ENCODE measurements around the gene KCNQ5. TPM values are rescaled to one million over a fixed set of nuclear protein-coding genes. Genes with fewer than 3 reads are reported as not detected.

The KCNQ5 gene
- total RNA-seq, 1 donor from 2014 or later, result 0.11 TPM

GRCh38 chr6:72622094-72622940, 453 bp downstream of the KCNQ5 start:
- no peaks in the 10 kb centered on the region for H3K9me3 ChIP-seq (replicated peaks)
- no peak for DNase-seq
- no peaks in the 10 kb centered on the region for H3K36me3 ChIP-seq
- intact Hi-C loops (cut with micrococcal nuclease), result no loop called here
- H3K27me3 ChIP-seq (ENCODE audit: low read depth), result peaks cover 98% of the 10 kb centered on the region
- H3K4me1 ChIP-seq, result peaks cover 38% of the 10 kb centered on the region
- peak overlapping the region; percentile 63 for H3K4me3 ChIP-seq
- TF ChIP-seq, protein P1, sequence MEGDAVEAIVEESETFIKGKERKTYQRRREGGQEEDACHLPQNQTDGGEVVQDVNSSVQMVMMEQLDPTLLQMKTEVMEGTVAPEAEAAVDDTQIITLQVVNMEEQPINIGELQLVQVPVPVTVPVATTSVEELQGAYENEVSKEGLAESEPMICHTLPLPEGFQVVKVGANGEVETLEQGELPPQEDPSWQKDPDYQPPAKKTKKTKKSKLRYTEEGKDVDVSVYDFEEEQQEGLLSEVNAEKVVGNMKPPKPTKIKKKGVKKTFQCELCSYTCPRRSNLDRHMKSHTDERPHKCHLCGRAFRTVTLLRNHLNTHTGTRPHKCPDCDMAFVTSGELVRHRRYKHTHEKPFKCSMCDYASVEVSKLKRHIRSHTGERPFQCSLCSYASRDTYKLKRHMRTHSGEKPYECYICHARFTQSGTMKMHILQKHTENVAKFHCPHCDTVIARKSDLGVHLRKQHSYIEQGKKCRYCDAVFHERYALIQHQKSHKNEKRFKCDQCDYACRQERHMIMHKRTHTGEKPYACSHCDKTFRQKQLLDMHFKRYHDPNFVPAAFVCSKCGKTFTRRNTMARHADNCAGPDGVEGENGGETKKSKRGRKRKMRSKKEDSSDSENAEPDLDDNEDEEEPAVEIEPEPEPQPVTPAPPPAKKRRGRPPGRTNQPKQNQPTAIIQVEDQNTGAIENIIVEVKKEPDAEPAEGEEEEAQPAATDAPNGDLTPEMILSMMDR (IDR thresholded peaks at IDR 0.05; ENCODE audit: borderline replicate concordance), result peak; percentile 17
- no peak overlapping the region for H3K27ac ChIP-seq (replicated peaks)

DNA sequence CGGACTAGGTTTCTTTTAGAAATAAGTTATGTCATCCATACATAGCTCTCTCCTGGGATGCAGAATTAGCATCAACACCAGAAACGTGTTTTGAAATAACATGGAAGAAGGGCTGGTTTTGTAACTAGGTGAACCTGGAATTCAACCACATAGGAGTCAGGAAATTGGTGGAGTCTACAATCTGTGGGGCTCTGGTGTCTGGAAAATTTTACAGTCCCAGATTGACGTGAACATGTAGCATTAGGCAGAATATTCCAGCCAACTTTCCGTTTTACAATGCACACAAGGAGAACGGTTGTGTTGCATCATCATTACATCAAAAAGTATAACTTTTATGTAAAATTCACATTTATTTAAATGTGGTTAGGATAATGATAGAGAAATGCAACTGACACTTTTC, 1.9 kb downstream of the KCNQ5 start:
- no peak for DNase-seq
- no peaks in the 10 kb centered on the region for H3K36me3 ChIP-seq
- TF ChIP-seq, protein P1 (IDR thresholded peaks at IDR 0.05; ENCODE audit: borderline replicate concordance), result no peak
- peaks cover 38% of the 10 kb centered on the region for H3K4me1 ChIP-seq
- H3K27me3 ChIP-seq (ENCODE audit: low read depth), result peaks cover 90% of the 10 kb centered on the region
- no peak overlapping the region for H3K27ac ChIP-seq (replicated peaks)
- no peaks in the 10 kb centered on the region for H3K9me3 ChIP-seq (replicated peaks)
- no peak overlapping the region for H3K4me3 ChIP-seq
- intact Hi-C loops (cut with micrococcal nuclease), result no loop called here

- DNase-seq, result no peak
- Histone ChIP-seq H3K9me3 (replicated peaks) (no peaks in the 10 kb centered on the region), H3K27ac (replicated peaks) (no peak overlapping the region), H3K36me3 (no peaks in the 10 kb centered on the region), H3K4me1 (peaks cover 35% of the 10 kb centered on the region), H3K4me3 (no peak overlapping the region), H3K27me3 (ENCODE audit: low read depth) (peaks cover 81% of the 10 kb centered on the region)
- TF ChIP-seq, protein P1 (IDR thresholded peaks at IDR 0.05; ENCODE audit: borderline replicate concordance), result peak; percentile 52
- intact Hi-C loops (cut with micrococcal nuclease), result no loop called here
Observed at GRCh38 chr6:72624557-72625160, 2.8 kb downstream of the KCNQ5 start.

DNA sequence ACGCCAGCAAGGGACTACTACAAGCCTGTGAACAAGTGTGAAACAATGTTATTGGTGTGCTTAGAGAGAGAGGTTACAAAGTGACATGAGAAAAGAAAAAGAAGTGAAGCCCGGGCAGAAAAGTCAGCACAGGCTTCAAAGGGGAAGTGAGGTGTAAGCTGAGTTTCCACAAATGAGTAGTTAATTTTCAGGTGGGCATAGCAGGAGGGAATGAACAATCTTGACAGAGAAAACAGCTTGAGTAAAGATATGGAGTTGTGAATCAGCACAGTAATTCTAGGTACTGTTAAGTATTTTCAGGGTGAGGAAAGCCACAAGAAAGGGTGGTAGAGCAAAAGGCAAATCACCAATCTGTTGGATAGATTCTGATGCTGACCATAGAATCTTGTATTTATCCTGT, 4.3 kb downstream of the KCNQ5 start:
- Histone ChIP-seq H3K27me3 (ENCODE audit: low read depth) (peaks cover 66% of the 10 kb centered on the region), H3K36me3 (no peaks in the 10 kb centered on the region), H3K4me1 (peaks cover 20% of the 10 kb centered on the region), H3K9me3 (replicated peaks) (no peaks in the 10 kb centered on the region), H3K4me3 (no peak overlapping the region), H3K27ac (replicated peaks) (no peak overlapping the region)
- intact Hi-C loops (cut with micrococcal nuclease), result no loop called here
- TF ChIP-seq, protein P1 (IDR thresholded peaks at IDR 0.05; ENCODE audit: borderline replicate concordance), result no peak
- no peak for DNase-seq

- TF ChIP-seq, protein P1 (IDR thresholded peaks at IDR 0.05; ENCODE audit: borderline replicate concordance), result no peak
- intact Hi-C loops (cut with micrococcal nuclease), result no loop called here
- Histone ChIP-seq H3K27ac (replicated peaks) (no peak overlapping the region), H3K4me1 (peaks cover 6% of the 10 kb centered on the region), H3K9me3 (replicated peaks) (no peaks in the 10 kb centered on the region), H3K4me3 (no peak overlapping the region), H3K27me3 (ENCODE audit: low read depth) (peaks cover 52% of the 10 kb centered on the region), H3K36me3 (no peaks in the 10 kb centered on the region)
- no peak for DNase-seq
Observed at GRCh38 chr6:72627539-72627938, 5.7 kb downstream of the KCNQ5 start.
